Loucy (cell line): ENCODE data around the gene GPR137.

Experiments used
- H2AFZ ChIP-seq: fragments of 200-600 bp; sonication (generic); 2 replicates; pipeline ENCODE4 v1.6.0; 2016; ENCODE audit warnings: antibody characterized with exemption, mild to moderate bottlenecking, low read length, moderate library complexity
- H3F3A ChIP-seq: fragments of 200-600 bp; 2 replicates; pipeline ENCODE4 v1.6.0; 2016; ENCODE audit warnings: antibody characterized with exemption, low read depth, mild to moderate bottlenecking
- H3K27me3 ChIP-seq: fragments of 200-600 bp; sonication (generic); 2 replicates; pipeline ENCODE4 v1.6.1; 2014; ENCODE audit warnings: low read length, mild to moderate bottlenecking; ENCODE audit not compliant: insufficient read depth, poor library complexity, severe bottlenecking
- H3K36me3 ChIP-seq: fragments of 200-600 bp; sonication (generic); 2 replicates; pipeline ENCODE4 v1.6.1; 2016; ENCODE audit warnings: low read length; ENCODE audit not compliant: insufficient read depth
- H3K4me1 ChIP-seq: fragments of 200-600 bp; sonication (generic); 2 replicates; pipeline ENCODE4 v1.5.1; 2014; ENCODE audit warnings: low read length, mild to moderate bottlenecking; ENCODE audit not compliant: insufficient read depth, poor library complexity, severe bottlenecking
- H3K4me2 ChIP-seq: fragments of 200-600 bp; sonication (generic); 2 replicates; pipeline ENCODE4 v1.6.0; 2014; ENCODE audit warnings: antibody characterized with exemption, low read length, low read depth, mild to moderate bottlenecking; ENCODE audit not compliant: poor library complexity, severe bottlenecking
- H3K4me3 ChIP-seq: fragments of 200-600 bp; sonication (generic); 2 replicates; pipeline ENCODE4 v1.5.1; 2014; ENCODE audit warnings: low read length, mild to moderate bottlenecking, mixed read lengths; ENCODE audit not compliant: poor library complexity, severe bottlenecking
- H3K79me2 ChIP-seq: fragments of 200-600 bp; sonication (generic); 2 replicates; pipeline ENCODE4 v1.6.1; 2014; ENCODE audit warnings: low read length; ENCODE audit not compliant: insufficient read depth
- H3K9ac ChIP-seq: fragments of 200-600 bp; sonication (generic); 2 replicates; pipeline ENCODE4 v1.6.0; 2014; ENCODE audit warnings: mild to moderate bottlenecking, low read depth, low read length, moderate library complexity; ENCODE audit not compliant: poor library complexity, severe bottlenecking
- H3K9me2 ChIP-seq: fragments of 200-600 bp; sonication (generic); replicated peaks from 2 replicates; pipeline ENCODE4 v1.6.1; 2016; ENCODE audit warnings: low read depth, low read length, mixed read lengths
- H3K9me3 ChIP-seq: fragments of 200-600 bp; sonication (generic); 2 replicates; pipeline ENCODE4 v1.6.1; 2014; ENCODE audit warnings: mild to moderate bottlenecking, antibody characterized with exemption, low read length, low read depth; ENCODE audit not compliant: insufficient read depth
- H4K20me1 ChIP-seq: fragments of 200-600 bp; sonication (generic); 2 replicates; pipeline ENCODE4 v1.6.0; 2014; ENCODE audit warnings: antibody characterized with exemption, low read length, mild to moderate bottlenecking; ENCODE audit not compliant: insufficient read depth, poor library complexity, severe bottlenecking
- CTCF ChIP-seq: fragments of 200-600 bp; sonication (generic); conservative IDR thresholded peaks from 2 replicates; pipeline ENCODE4 v1.5.1; 2014; ENCODE audit warnings: mild to moderate bottlenecking, antibody characterized with exemption, low read length
- EZH2phosphoT487 ChIP-seq: fragments of 200-600 bp; IDR thresholded peaks from 2 replicates; pipeline ENCODE4 v1.6.1; 2018; ENCODE audit warnings: antibody characterized with exemption, mild to moderate bottlenecking, moderate library complexity, borderline replicate concordance

The GPR137 gene

GRCh38 chr11:64238999-64239398 is 46.6 kb upstream of the GPR137 start:
- Histone ChIP-seq H3K79me2 (peaks cover 39% of the 10 kb centered on the region), H3K27me3 (no peaks in the 10 kb centered on the region), H3K9me3 (no peaks in the 10 kb centered on the region), H3K36me3 (peaks cover 7% of the 10 kb centered on the region; the same call in 1 of the 2 replicates), H3F3A (peaks cover 5% of the 10 kb centered on the region; the same call in 1 of the 2 replicates), H3K4me3 (no peak overlapping the region), H4K20me1 (peaks cover 24% of the 10 kb centered on the region), H3K4me1 (peaks cover 32% of the 10 kb centered on the region), H3K9ac (no peak overlapping the region), H3K4me2 (no peak overlapping the region), H2AFZ (no peak overlapping the region), H3K9me2 (no peaks in the 10 kb centered on the region)
- no peak for TF ChIP-seq CTCF
- no peak for TF ChIP-seq EZH2phosphoT487

- peak overlapping the region; percentile 86 for H3K9ac ChIP-seq
- peak overlapping the region; percentile 92 for H3K4me2 ChIP-seq
- H3K27me3 ChIP-seq, result no peaks in the 10 kb centered on the region
- peaks cover 36% of the 10 kb centered on the region for H3K4me1 ChIP-seq
- TF ChIP-seq CTCF (no peak), EZH2phosphoT487 (no peak)
- H3F3A ChIP-seq, result peaks cover 5% of the 10 kb centered on the region; the same call in 1 of the 2 replicates
- peaks cover 11% of the 10 kb centered on the region; the same call in 1 of the 2 replicates for H3K36me3 ChIP-seq
- H3K4me3 ChIP-seq, result peak overlapping the region; percentile 92
- peaks cover 25% of the 10 kb centered on the region for H4K20me1 ChIP-seq
- H3K9me3 ChIP-seq, result no peaks in the 10 kb centered on the region
- peaks cover 46% of the 10 kb centered on the region for H3K79me2 ChIP-seq
- no peak overlapping the region for H2AFZ ChIP-seq
- no peaks in the 10 kb centered on the region for H3K9me2 ChIP-seq
These were observed 45.8 kb upstream of the GPR137 start for GRCh38 chr11:64239662-64240434.

- Histone ChIP-seq H3K9me2 (no peaks in the 10 kb centered on the region), H3F3A (peaks cover 5% of the 10 kb centered on the region; the same call in 1 of the 2 replicates), H2AFZ (peak within 1 kb of the TSS; percentile 70), H3K79me2 (peaks cover 46% of the 10 kb centered on the region), H3K4me1 (peaks cover 35% of the 10 kb centered on the region), H4K20me1 (peaks cover 28% of the 10 kb centered on the region), H3K36me3 (peaks cover 11% of the 10 kb centered on the region; the same call in 1 of the 2 replicates), H3K4me2 (peak within 1 kb of the TSS; percentile 92), H3K9me3 (no peaks in the 10 kb centered on the region), H3K9ac (peak within 1 kb of the TSS; percentile 86), H3K27me3 (no peaks in the 10 kb centered on the region), H3K4me3 (peak within 1 kb of the TSS; percentile 92)
- TF ChIP-seq EZH2phosphoT487, result no peak
- no peak for TF ChIP-seq CTCF
These were observed 45.0 kb upstream of the GPR137 start, which contains the start of gene FKBP2 for GRCh38 chr11:64240435-64241240. TSS of gene FKBP2 (plus strand) at chr11:64241095. CDS start at chr11:64242388, 1,293 bp downstream.
